ENCODE measurements around the gene MOB2. TPM values are rescaled to one million over a fixed set of nuclear protein-coding genes. Genes with fewer than 3 reads are reported as not detected.
"Not testable (repeated sequence)": the region's sequence is repeated elsewhere in the genome, so short reads cannot be mapped to it uniquely, and the experiment has no call there.

MOB2 gene
- total RNA-seq, 1 donor from 2014 or later = 28.1 TPM

GRCh38 chr11:1440066-1440465 lies 46.5 kb downstream of the MOB2 start:
- no peak for DNase-seq

GRCh38 chr11:1439341-1439740 lies 47.2 kb downstream of the MOB2 start:
- no peak for DNase-seq

GRCh38 chr11:1438967-1439330 lies 47.6 kb downstream of the MOB2 start:
- no peak for DNase-seq

- no peak for DNase-seq
Measured at GRCh38 chr11:1438261-1438966, 48.2 kb downstream of the MOB2 start.

- no peak for DNase-seq
Measured at GRCh38 chr11:1437500-1437899, 49.1 kb downstream of the MOB2 start.

- no peak for DNase-seq
Measured at GRCh38 chr11:1436468-1437039, 50.0 kb downstream of the MOB2 start.

- DNase-seq = no peak
Measured at GRCh38 chr11:1435820-1436467, 50.6 kb downstream of the MOB2 start.

- DNase-seq = not testable (repeated sequence)
Measured at GRCh38 chr11:1435479-1435819, 51.1 kb downstream of the MOB2 start.

GRCh38 chr11:1433977-1434640 lies 52.5 kb downstream of the MOB2 start:
- no peak for DNase-seq

- no peak for DNase-seq
Measured at GRCh38 chr11:1433568-1433967, 53.0 kb downstream of the MOB2 start.

- no peak for DNase-seq
Measured at GRCh38 chr11:1428762-1429316, 57.7 kb downstream of the MOB2 start.

- no peak for DNase-seq
Measured at GRCh38 chr11:1425439-1425838, 61.1 kb downstream of the MOB2 start.

- no peak for DNase-seq
Measured at GRCh38 chr11:1425006-1425405, 61.6 kb downstream of the MOB2 start.

- DNase-seq = not testable (repeated sequence)
Measured at GRCh38 chr11:1423406-1423805, 63.2 kb downstream of the MOB2 start.

GRCh38 chr11:1422981-1423380 lies 63.6 kb downstream of the MOB2 start:
- no peak for DNase-seq

GRCh38 chr11:1422481-1422880 lies 64.1 kb downstream of the MOB2 start:
- DNase-seq = no peak

GRCh38 chr11:1421291-1421690 lies 65.3 kb downstream of the MOB2 start:
- no peak for DNase-seq

- no peak for DNase-seq
Measured at GRCh38 chr11:1419811-1420210, 66.8 kb downstream of the MOB2 start.

Other genes starting within 250 kb of the MOB2 start
- gene TOLLIP, start 177.1 kb downstream of the MOB2 start, total RNA-seq = 20.9 TPM
- gene BRSK2, start 96.8 kb downstream of the MOB2 start, total RNA-seq = 0.59 TPM
- gene DUSP8, start 85.5 kb upstream of the MOB2 start, total RNA-seq = 1.8 TPM
- 0.30 TPM for gene KRTAP5-1, start 98.5 kb upstream of the MOB2 start, total RNA-seq
- 3.1 TPM for gene KRTAP5-2, start 111.5 kb upstream of the MOB2 start, total RNA-seq
- gene KRTAP5-3, start 121.7 kb upstream of the MOB2 start, total RNA-seq = 1.3 TPM
- 0.79 TPM for gene KRTAP5-4, start 135.4 kb upstream of the MOB2 start, total RNA-seq
- 1.5 TPM for gene KRTAP5-5, start 143.0 kb upstream of the MOB2 start, total RNA-seq
- not detected for gene KRTAP5-6, start 210.4 kb upstream of the MOB2 start, total RNA-seq